Keratinocyte (primary cell): ENCODE data around the gene TNNT1.

Experiments
- EZH2 ChIP-seq: IDR thresholded peaks from one replicate; pipeline ENCODE4 v1.6.1; 2012; ENCODE audit warnings: inconsistent platforms, mild to moderate bottlenecking, low read length, moderate library complexity
- TF ChIP-seq, protein P1 (sequence below), 3 experiments: IDR thresholded peaks in 1 of 3; conservative IDR thresholded peaks in 1 of 3; optimal IDR thresholded peaks in 1 of 3; 2 replicates in 2 of 3; 3 replicates in 1 of 3; pipeline versions ENCODE3 to v1.5.1; 2011; ENCODE audit warnings: low read length in 3 of 3, mild to moderate bottlenecking in 3 of 3, moderate library complexity in 2 of 3, control low read depth in 1 of 3, inconsistent platforms in 1 of 3; ENCODE audit not compliant: insufficient read depth in 2 of 3; ENCODE audit errors: extremely low read depth in 1 of 3

DNA sequence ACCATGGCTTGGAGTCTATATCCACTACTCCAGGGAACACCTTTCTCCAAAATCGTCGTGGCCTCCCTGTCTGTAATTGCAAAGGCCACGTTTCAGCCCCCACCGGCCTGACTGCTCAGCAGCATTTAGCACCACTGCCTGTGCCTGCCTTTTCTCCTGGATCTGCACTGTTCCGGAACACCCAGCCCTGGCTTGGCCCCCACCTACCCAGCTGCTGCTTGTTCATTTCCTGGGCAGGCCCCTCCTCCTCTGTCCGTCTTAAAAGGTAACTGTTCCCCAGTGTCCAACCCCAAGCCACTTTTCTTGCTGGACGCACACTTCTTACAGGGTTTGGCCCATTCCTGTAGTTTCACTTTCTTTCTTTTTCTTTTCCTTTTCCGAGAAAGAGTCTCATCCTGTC, 39.6 kb upstream of the TNNT1 start:
- TF ChIP-seq, protein P1, sequence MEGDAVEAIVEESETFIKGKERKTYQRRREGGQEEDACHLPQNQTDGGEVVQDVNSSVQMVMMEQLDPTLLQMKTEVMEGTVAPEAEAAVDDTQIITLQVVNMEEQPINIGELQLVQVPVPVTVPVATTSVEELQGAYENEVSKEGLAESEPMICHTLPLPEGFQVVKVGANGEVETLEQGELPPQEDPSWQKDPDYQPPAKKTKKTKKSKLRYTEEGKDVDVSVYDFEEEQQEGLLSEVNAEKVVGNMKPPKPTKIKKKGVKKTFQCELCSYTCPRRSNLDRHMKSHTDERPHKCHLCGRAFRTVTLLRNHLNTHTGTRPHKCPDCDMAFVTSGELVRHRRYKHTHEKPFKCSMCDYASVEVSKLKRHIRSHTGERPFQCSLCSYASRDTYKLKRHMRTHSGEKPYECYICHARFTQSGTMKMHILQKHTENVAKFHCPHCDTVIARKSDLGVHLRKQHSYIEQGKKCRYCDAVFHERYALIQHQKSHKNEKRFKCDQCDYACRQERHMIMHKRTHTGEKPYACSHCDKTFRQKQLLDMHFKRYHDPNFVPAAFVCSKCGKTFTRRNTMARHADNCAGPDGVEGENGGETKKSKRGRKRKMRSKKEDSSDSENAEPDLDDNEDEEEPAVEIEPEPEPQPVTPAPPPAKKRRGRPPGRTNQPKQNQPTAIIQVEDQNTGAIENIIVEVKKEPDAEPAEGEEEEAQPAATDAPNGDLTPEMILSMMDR (optimal IDR thresholded peaks at IDR 0.05 in 1 of 3, IDR thresholded peaks at IDR 0.05 in 1 of 3, conservative IDR thresholded peaks at IDR 0.05 in 1 of 3; ENCODE audit: extremely low read depth in 1 of 3, insufficient read depth in 2 of 3, low read length in 3 of 3), result no peak
- TF ChIP-seq EZH2, result no peak
